Measurements from ENCODE around the gene OR2T34.
"Not testable (repeated sequence)": the region's sequence is repeated elsewhere in the genome, so short reads cannot be mapped to it uniquely, and the experiment has no call there.

OR2T34 gene

GRCh38 chr1:248590055-248590454 lies 15.5 kb upstream of the OR2T34 start:
- H3K4me3 ChIP-seq (ENCODE audit: low read depth, low read length), result no peak overlapping the region
- ChIA-PET POLR2A (no interaction called here), CTCF (no interaction called here)
- TF ChIP-seq CTCF (IDR thresholded peaks at IDR 0.05; ENCODE audit: insufficient read depth, low read length, missing control alignments), result no peak
- DNase-seq (ENCODE audit: low read depth, low spot score), result no peak

DNA sequence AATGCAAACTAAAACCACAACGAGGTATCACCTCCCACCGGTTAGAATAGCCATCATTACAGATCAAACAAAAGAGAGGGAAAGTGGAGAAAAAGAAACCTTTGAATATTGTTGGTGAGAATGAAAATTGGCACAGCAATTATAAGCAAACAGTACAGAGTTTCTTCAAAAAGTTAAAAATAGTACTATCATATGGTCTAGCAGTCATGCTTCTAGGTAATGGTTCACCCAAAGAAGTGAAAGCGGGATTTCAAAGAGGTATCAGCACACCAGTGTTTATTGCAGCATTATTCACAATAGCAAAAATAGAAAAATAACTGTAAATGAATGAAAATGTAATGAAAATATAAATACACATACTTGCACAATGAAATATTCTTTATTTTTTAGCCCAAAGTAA lies 14.8 kb upstream of the OR2T34 start:
- H3K4me3 ChIP-seq (ENCODE audit: low read depth, low read length), result no peak overlapping the region
- no peak for DNase-seq (ENCODE audit: low read depth, low spot score)
- CTCF ChIA-PET, result no interaction called here
- TF ChIP-seq CTCF (IDR thresholded peaks at IDR 0.05; ENCODE audit: insufficient read depth, low read length, missing control alignments), result no peak
- POLR2A ChIA-PET, result no interaction called here

GRCh38 chr1:248585266-248585665 lies 10.7 kb upstream of the OR2T34 start:
- ChIA-PET CTCF (no interaction called here), POLR2A (no interaction called here)
- no peak for TF ChIP-seq CTCF (IDR thresholded peaks at IDR 0.05; ENCODE audit: insufficient read depth, low read length, missing control alignments)
- H3K4me3 ChIP-seq (ENCODE audit: low read depth, low read length), result no peak overlapping the region
- DNase-seq (ENCODE audit: low read depth, low spot score), result no peak

DNA sequence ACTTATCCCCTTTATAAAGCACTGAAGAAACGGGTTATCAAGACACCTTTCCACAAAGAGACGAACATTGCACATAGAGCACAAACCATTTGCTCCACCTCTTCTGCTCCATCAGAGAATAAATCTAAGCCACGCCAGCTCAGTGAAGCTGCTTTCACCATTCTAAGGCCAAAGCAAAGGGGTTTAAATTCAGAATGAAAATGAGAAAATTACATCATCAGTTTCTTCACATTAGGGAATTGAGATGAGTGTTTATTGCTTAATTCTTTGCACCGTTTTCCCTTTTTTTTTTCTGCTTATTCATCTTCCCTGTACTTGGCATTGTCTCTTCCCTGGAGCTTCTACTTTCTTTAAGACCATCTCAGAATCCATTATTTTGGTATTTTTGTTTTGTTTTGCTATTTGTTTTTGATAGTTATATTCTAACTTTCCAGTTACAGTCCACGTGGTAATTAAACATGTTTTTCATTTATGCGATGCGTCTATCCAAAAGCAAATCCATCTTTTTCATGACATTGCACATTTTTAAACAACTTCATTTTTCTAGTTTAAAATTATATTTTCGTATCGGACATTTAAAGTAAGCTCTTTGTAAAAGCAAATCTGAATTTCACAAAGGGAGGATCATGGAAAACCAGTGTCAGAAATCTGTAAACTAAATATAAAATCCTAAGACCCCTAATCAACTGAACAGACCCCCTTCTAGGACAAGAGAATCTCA lies 1.9 kb upstream of the OR2T34 start:
- ChIA-PET POLR2A (no interaction called here), CTCF (no interaction called here)
- no peak for TF ChIP-seq CTCF (IDR thresholded peaks at IDR 0.05; ENCODE audit: insufficient read depth, low read length, missing control alignments)
- no peak for DNase-seq (ENCODE audit: low read depth, low spot score)
- H3K4me3 ChIP-seq (ENCODE audit: low read depth, low read length), result no peak overlapping the region

DNA sequence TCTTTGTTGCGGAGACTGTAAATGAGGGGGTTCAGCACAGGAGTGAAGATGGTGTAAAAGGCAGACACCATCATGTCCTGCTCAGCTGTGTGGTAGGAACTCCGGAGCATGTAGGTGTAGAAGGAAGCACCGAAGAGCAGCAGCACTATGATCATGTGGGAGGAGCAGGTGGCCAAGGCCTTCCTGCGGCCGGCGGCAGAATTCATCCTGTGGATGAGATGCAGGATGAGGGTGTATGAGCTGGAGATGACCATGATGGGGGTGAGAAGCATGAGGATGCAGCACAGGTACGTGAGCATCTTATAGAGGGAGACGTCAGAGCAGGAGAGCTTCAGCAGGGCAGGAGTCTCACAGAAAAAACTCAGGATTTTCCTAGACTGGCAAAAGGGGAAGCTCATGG lies 701 bp downstream of the OR2T34 start:
- H3K4me3 ChIP-seq (ENCODE audit: low read depth, low read length); CTCF ChIA-PET; DNase-seq (ENCODE audit: low read depth, low spot score); POLR2A ChIA-PET: not testable (repeated sequence)

DNA sequence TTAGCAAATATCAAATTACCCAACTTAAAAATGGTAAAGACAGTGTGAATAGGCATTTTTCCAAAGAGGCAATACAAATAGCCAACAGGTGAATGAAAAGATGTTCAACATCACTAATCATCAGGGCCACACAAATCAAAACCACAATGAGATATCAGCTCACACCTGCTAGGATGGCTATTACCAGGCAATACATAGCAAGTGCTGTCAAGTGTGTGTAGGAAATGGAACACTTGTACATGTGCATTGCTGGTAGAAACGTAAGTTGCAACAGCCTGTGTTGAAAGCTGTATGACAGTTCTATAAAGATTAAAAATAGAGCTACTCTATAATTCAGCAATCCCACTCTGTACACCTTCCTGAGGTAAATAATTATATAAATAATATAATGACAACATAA lies 2.5 kb downstream of the OR2T34 start:
- DNase-seq (ENCODE audit: low read depth, low spot score); CTCF ChIA-PET; POLR2A ChIA-PET; H3K4me3 ChIP-seq (ENCODE audit: low read depth, low read length): not testable (repeated sequence)

- H3K4me3 ChIP-seq (ENCODE audit: low read depth, low read length); CTCF ChIA-PET; POLR2A ChIA-PET; DNase-seq (ENCODE audit: low read depth, low spot score): not testable (repeated sequence)
Observed at GRCh38 chr1:248570811-248571210, 3.7 kb downstream of the OR2T34 start.

GRCh38 chr1:248569049-248569448 lies 5.5 kb downstream of the OR2T34 start:
- CTCF ChIA-PET; DNase-seq (ENCODE audit: low read depth, low spot score); POLR2A ChIA-PET; H3K4me3 ChIP-seq (ENCODE audit: low read depth, low read length): not testable (repeated sequence)

GRCh38 chr1:248565530-248566373 lies 8.8 kb downstream of the OR2T34 start:
- DNase-seq (ENCODE audit: low read depth, low spot score); POLR2A ChIA-PET; CTCF ChIA-PET; H3K4me3 ChIP-seq (ENCODE audit: low read depth, low read length): not testable (repeated sequence)

DNA sequence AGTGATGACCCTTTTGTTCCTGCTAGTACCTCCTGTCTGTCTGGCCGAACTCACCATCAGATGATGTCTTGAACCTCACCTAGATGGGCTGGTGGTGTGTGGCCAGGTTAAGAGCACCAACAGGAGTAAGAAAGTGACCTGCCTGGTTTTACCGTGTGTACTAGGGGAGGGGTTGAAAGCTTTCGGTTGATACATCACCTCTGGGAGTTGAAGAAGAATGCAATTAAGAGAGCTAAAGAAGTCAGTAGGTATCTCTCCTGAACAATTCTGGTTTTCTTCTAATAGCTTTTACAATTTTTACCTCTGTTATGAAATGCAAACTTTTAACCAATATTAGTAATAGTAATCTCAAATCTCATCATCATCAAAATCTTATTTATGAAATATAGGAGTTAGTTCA lies 11.9 kb downstream of the OR2T34 start, which contains the start of gene OR2T29:
Gene OR2T29, minus strand, starts transcription at position 101 of the 400 bp plus-strand sequence. CDS start 3,281 bp downstream, outside the sequence.
- POLR2A ChIA-PET; CTCF ChIA-PET; H3K4me3 ChIP-seq (ENCODE audit: low read depth, low read length); DNase-seq (ENCODE audit: low read depth, low spot score): not testable (repeated sequence)

GRCh38 chr1:248551027-248551426 lies 23.5 kb downstream of the OR2T34 start:
- DNase-seq (ENCODE audit: low read depth, low spot score); CTCF ChIA-PET; H3K4me3 ChIP-seq (ENCODE audit: low read depth, low read length); POLR2A ChIA-PET: not testable (repeated sequence)

- POLR2A ChIA-PET; H3K4me3 ChIP-seq (ENCODE audit: low read depth, low read length); DNase-seq (ENCODE audit: low read depth, low spot score); CTCF ChIA-PET: not testable (repeated sequence)
Observed at GRCh38 chr1:248547383-248547782, 27.2 kb downstream of the OR2T34 start.
